H9 (cell line): ENCODE data around the gene SLC48A1. TPM values are rescaled to one million over a fixed set of nuclear protein-coding genes. Genes with fewer than 3 reads are reported as not detected.

Source experiments
- DNase-seq: peaks from one replicate; pipeline ENCODE4 v3.0.0-alpha.2; 2017
- H2AFZ ChIP-seq: one replicate; pipeline ENCODE4 v1.6.1; 2013; ENCODE audit warnings: mild to moderate bottlenecking, low read length, control low read depth, moderate library complexity
- H2AK5ac ChIP-seq: 2 replicates; pipeline ENCODE4 v1.6.1; 2013; ENCODE audit warnings: low read length, control low read depth, mixed read lengths; ENCODE audit not compliant: insufficient read length
- H2BK120ac ChIP-seq: one replicate; pipeline ENCODE4 v1.6.1; 2013; ENCODE audit warnings: low read depth, mild to moderate bottlenecking, low read length, control low read depth, inconsistent platforms; ENCODE audit not compliant: poor library complexity, severe bottlenecking
- H2BK12ac ChIP-seq: 2 replicates; pipeline ENCODE4 v1.6.1; 2013; ENCODE audit warnings: low read length, control low read depth, mixed read lengths, low read depth; ENCODE audit not compliant: insufficient read length
- H2BK15ac ChIP-seq: 2 replicates; pipeline ENCODE4 v1.6.1; 2013; ENCODE audit warnings: low read depth, low read length, control low read depth
- H2BK20ac ChIP-seq: one replicate; pipeline ENCODE4 v1.6.1; 2013; ENCODE audit warnings: low read depth, mild to moderate bottlenecking, low read length, control low read depth, inconsistent platforms; ENCODE audit not compliant: poor library complexity, severe bottlenecking
- H2BK5ac ChIP-seq: 2 replicates; pipeline ENCODE4 v1.6.1; 2013; ENCODE audit warnings: low read length, control low read depth, mixed read lengths; ENCODE audit not compliant: insufficient read length
- H3K14ac ChIP-seq: 2 replicates; pipeline ENCODE4 v1.6.1; 2013; ENCODE audit warnings: low read length, control low read depth; ENCODE audit not compliant: insufficient read depth
- H3K18ac ChIP-seq: 2 replicates; pipeline ENCODE4 v1.6.1; 2013; ENCODE audit warnings: low read depth, mild to moderate bottlenecking, mixed read lengths, low read length, control low read depth; ENCODE audit not compliant: insufficient read length
- H3K23ac ChIP-seq: 2 replicates; pipeline ENCODE4 v1.6.1; 2013; ENCODE audit warnings: low read length, control low read depth, mixed read lengths, low read depth; ENCODE audit not compliant: insufficient read length
- H3K23me2 ChIP-seq: 2 replicates; pipeline ENCODE4 v1.6.1; 2013; ENCODE audit warnings: low read depth, mild to moderate bottlenecking, mixed read lengths, low read length, control low read depth; ENCODE audit not compliant: insufficient read length, poor library complexity, severe bottlenecking
- H3K27ac ChIP-seq: 2 replicates; pipeline ENCODE4 v1.5.1; 2013; ENCODE audit warnings: low read length, control low read depth, mixed read lengths, low read depth; ENCODE audit not compliant: insufficient read length
- H3K27me3 ChIP-seq: 2 replicates; pipeline ENCODE4 v1.6.1; 2013; ENCODE audit warnings: low read length, control low read depth, inconsistent platforms; ENCODE audit not compliant: insufficient read depth
- H3K4ac ChIP-seq: 2 replicates; pipeline ENCODE4 v1.6.1; 2013; ENCODE audit warnings: low read depth, mild to moderate bottlenecking, control low read depth, inconsistent platforms, low read length, moderate library complexity
- H3K4me1 ChIP-seq: 2 replicates; pipeline ENCODE4 v1.6.1; 2013; ENCODE audit warnings: low read length, control low read depth, inconsistent platforms; ENCODE audit not compliant: insufficient read depth
- H3K4me2 ChIP-seq: 2 replicates; pipeline ENCODE4 v1.6.1; 2013; ENCODE audit warnings: low read length, control low read depth, mixed read lengths; ENCODE audit not compliant: insufficient read length, insufficient read depth
- H3K56ac ChIP-seq: 2 replicates; pipeline ENCODE4 v1.6.1; 2013; ENCODE audit warnings: low read depth, mild to moderate bottlenecking, mixed read lengths, low read length, control low read depth; ENCODE audit not compliant: insufficient read length
- H3K79me1 ChIP-seq: 2 replicates; pipeline ENCODE4 v1.6.1; 2013; ENCODE audit warnings: low read depth, mild to moderate bottlenecking, moderate library complexity, low read length, control low read depth, inconsistent platforms; ENCODE audit not compliant: insufficient read depth, poor library complexity, severe bottlenecking
- H3K79me2 ChIP-seq: 2 replicates; pipeline ENCODE4 v1.6.1; 2013; ENCODE audit warnings: low read length, control low read depth, inconsistent platforms; ENCODE audit not compliant: insufficient read depth
- H3K9ac ChIP-seq: 2 replicates; pipeline ENCODE4 v1.6.1; 2013; ENCODE audit warnings: low read length, control low read depth, mixed read lengths; ENCODE audit not compliant: insufficient read length; ENCODE audit errors: extremely low read depth
- H3K9me3 ChIP-seq: one replicate; pipeline ENCODE4 v1.6.1; 2013; ENCODE audit warnings: low read depth, low read length, inconsistent platforms; ENCODE audit not compliant: control insufficient read depth
- H3T11ph ChIP-seq: one replicate; pipeline ENCODE4 v1.6.1; 2013; ENCODE audit warnings: mild to moderate bottlenecking, low read length, control low read depth, inconsistent platforms
- H4K20me1 ChIP-seq: one replicate; pipeline ENCODE4 v1.6.1; 2013; ENCODE audit not compliant: control insufficient read depth, insufficient read length, insufficient read depth
- H4K5ac ChIP-seq: 2 replicates; pipeline ENCODE4 v1.6.1; 2013; ENCODE audit warnings: low read depth, mild to moderate bottlenecking, mixed read lengths, low read length, control low read depth; ENCODE audit not compliant: insufficient read length
- H4K8ac ChIP-seq: replicated peaks from 2 replicates; pipeline ENCODE4 v1.6.1; 2013; ENCODE audit warnings: low read length, control low read depth, mixed read lengths, low read depth; ENCODE audit not compliant: insufficient read length
- H4K91ac ChIP-seq: 2 replicates; pipeline ENCODE4 v1.6.1; 2013; ENCODE audit warnings: low read depth, mild to moderate bottlenecking, moderate library complexity, mixed read lengths, low read length, control low read depth; ENCODE audit not compliant: insufficient read length
- H3K27ac Mint-ChIP-seq, 3 experiments: 2 replicates in 2 of 3; 3 replicates in 1 of 3; pipeline ENCODE4 v1.8.0; 2020 to 2021; ENCODE audit warnings: mixed read lengths in 3 of 3, mild to moderate bottlenecking in 1 of 3, moderate library complexity in 1 of 3
- H3K27me3 Mint-ChIP-seq: 2 replicates; pipeline ENCODE4 v1.8.0; 2021; ENCODE audit warnings: low read depth, mild to moderate bottlenecking, moderate library complexity, mixed read lengths
- H3K36me3 Mint-ChIP-seq, 3 experiments: 2 replicates in 2 of 3; 3 replicates in 1 of 3; pipeline ENCODE4 v1.8.0; 2020 to 2021; ENCODE audit warnings: low read depth in 3 of 3, mixed read lengths in 3 of 3; ENCODE audit not compliant: insufficient read depth in 1 of 3
- H3K4me1 Mint-ChIP-seq, 2 experiments: 2 replicates each; pipeline ENCODE4 v1.8.0; 2020; ENCODE audit warnings: mixed read lengths in 2 of 2
- H3K4me3 Mint-ChIP-seq, 2 experiments: 2 replicates in 1 of 2; 3 replicates in 1 of 2; pipeline ENCODE4 v1.8.0; 2020 to 2021; ENCODE audit warnings: mild to moderate bottlenecking in 2 of 2, mixed read lengths in 2 of 2, moderate library complexity in 1 of 2
- H3K9me3 Mint-ChIP-seq, 2 experiments: 2 replicates in 1 of 2; 3 replicates in 1 of 2; pipeline ENCODE4 v1.8.0; 2020; ENCODE audit warnings: mild to moderate bottlenecking in 2 of 2, mixed read lengths in 2 of 2, moderate library complexity in 1 of 2
- CTCF ChIP-seq: fragments of 200-600 bp; sonication (generic); conservative IDR thresholded peaks from 3 replicates; pipeline ENCODE4 v1.8.0; 2021; ENCODE audit warnings: antibody characterized with exemption, mild to moderate bottlenecking
- WGBS: extraction: QIAGEN DNeasy Blood & Tissue Kit; methylation state at CpG from one replicate; pipeline ENCODE4 v1.1.7; 2013; ENCODE audit warnings: missing lambda C conversion rate, low lambda C conversion rate, mixed read lengths; ENCODE audit not compliant: insufficient read length; ENCODE audit errors: extremely low coverage; 5-methylcytosine and 5-hydroxymethylcytosine counted together
- total RNA-seq: library from RNA; stranded (reverse); gene quantifications from 2 replicates; pipeline ENCODE4 v1.2.1, GENCODE V29; 2021

The SLC48A1 gene
- total RNA-seq, 1 experiment from 2014 or later, result 10.6 TPM

- Histone ChIP-seq H3K14ac (no peak overlapping the region), H3K27ac (no peak overlapping the region), H3K4me2 (no peak overlapping the region), H4K5ac (no peak overlapping the region), H3K4ac (no peak overlapping the region), H3T11ph (no peak overlapping the region), H3K23ac (no peak overlapping the region), H3K9me3 (no peaks in the 10 kb centered on the region), H2BK5ac (no peak overlapping the region), H2BK20ac (no peak overlapping the region), H4K8ac (no peak overlapping the region), H2AK5ac (no peak overlapping the region), H3K79me2 (no peaks in the 10 kb centered on the region), H3K18ac (no peak overlapping the region), H3K79me1 (no peaks in the 10 kb centered on the region), H2BK15ac (no peak overlapping the region), H2AFZ (no peak overlapping the region), H3K56ac (no peak overlapping the region), H3K23me2 (no peaks in the 10 kb centered on the region), H4K91ac (no peak overlapping the region), H3K9ac (no peak overlapping the region), H2BK120ac (no peak overlapping the region), H3K27me3 (no peaks in the 10 kb centered on the region), H4K20me1 (no peaks in the 10 kb centered on the region), H3K4me1 (peaks cover 19% of the 10 kb centered on the region), H2BK12ac (no peak overlapping the region)
- no peak for DNase-seq
- WGBS, result no CpG with 5 or more reads among the region's 19 CpGs
- H3K4me3 Mint-ChIP-seq, result no peak overlapping the region
- H3K36me3 Mint-ChIP-seq, result peaks cover 0 to 10% (median 2%) of the 10 kb centered on the region in 3 experiments; a peak in 3 of 7 replicates
- H3K27ac Mint-ChIP-seq, result peak overlapping the region in 1 of 3 experiments; percentile 77; a peak in 1 of 7 replicates
- H3K9me3 Mint-ChIP-seq, result no peaks in the 10 kb centered on the region
- H3K4me1 Mint-ChIP-seq, result peaks cover 16 to 19% of the 10 kb centered on the region in 2 experiments
- no peak for TF ChIP-seq CTCF
- H3K27me3 Mint-ChIP-seq, result no peaks in the 10 kb centered on the region
These were observed 22.0 kb upstream of the SLC48A1 start for GRCh38 chr12:47750916-47751470.
